NCI-H2107 treated with DMSO at 0.1 percent for 48 hours (cell line): ENCODE measurements around the gene LOXL3.
"Not testable (repeated sequence)": the region's sequence is repeated elsewhere in the genome, so short reads cannot be mapped to it uniquely, and the experiment has no call there.

Experiments used
- DNase-seq: peaks from one replicate; lab custom pipeline; 2025; ENCODE audit not compliant: unreplicated experiment; lab: John Stamatoyannopoulos, UW

The LOXL3 gene

DNA sequence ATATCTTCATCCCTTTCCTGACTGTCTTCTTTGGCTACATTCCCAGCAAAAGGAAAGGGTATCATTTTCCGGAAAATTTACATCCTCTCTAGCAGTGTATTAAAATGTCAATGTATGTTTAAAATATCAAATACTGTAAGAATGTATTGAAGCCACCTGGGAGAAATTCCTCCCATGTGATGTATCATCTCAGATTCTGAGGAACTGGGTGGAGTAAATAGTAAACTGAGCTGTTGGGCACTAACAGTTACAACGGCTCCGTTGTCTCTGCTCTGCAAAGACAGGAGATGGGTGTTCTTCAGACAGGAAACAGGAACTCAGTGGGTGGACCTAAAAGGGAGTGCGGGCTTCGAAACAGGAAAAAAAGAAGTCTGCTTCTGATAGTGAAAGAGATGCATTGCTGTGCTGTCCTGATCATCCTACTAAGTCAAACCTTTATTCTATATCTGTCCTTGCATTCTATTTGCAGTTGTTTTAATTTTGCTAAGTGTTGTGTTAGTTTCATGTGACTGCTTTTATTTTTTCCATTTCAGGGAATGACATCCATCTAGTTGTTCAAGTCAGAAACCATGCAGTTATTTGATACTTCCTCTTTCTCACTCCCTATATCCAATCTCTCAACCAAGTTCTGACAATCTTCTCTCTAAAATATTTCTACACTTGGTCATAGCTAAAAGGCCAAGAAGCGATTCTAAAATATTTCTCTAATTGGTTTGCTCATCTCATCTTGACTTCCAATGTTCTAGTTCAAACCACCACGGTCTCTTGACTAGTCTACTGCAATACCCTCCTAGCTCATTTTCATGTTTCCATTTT lies 20.2 kb upstream of the LOXL3 start:
- no peak for DNase-seq

GRCh38 chr2:74572178-74572925 lies 18.6 kb upstream of the LOXL3 start:
- DNase-seq: no peak

GRCh38 chr2:74571058-74571457 lies 17.3 kb upstream of the LOXL3 start:
- DNase-seq: no peak

GRCh38 chr2:74569686-74570085 lies 15.9 kb upstream of the LOXL3 start:
- no peak for DNase-seq

GRCh38 chr2:74567881-74568280 lies 14.1 kb upstream of the LOXL3 start:
- DNase-seq: no peak

DNA sequence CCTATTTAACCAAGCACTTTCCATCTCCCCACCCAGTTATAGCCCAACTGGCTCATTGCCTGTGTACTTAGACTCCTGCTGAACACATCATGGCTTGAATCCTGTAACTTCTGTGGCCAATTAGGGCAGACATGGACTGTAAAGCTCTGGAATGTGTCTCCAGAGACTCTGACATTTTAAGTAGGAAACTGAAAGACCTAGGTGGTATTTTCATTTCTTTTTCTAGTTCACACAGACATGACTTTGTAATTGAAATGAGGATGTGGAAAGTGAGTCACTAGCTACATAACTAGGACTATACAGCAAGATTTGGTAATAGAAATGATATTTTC lies 13.0 kb upstream of the LOXL3 start:
- no peak for DNase-seq

DNA sequence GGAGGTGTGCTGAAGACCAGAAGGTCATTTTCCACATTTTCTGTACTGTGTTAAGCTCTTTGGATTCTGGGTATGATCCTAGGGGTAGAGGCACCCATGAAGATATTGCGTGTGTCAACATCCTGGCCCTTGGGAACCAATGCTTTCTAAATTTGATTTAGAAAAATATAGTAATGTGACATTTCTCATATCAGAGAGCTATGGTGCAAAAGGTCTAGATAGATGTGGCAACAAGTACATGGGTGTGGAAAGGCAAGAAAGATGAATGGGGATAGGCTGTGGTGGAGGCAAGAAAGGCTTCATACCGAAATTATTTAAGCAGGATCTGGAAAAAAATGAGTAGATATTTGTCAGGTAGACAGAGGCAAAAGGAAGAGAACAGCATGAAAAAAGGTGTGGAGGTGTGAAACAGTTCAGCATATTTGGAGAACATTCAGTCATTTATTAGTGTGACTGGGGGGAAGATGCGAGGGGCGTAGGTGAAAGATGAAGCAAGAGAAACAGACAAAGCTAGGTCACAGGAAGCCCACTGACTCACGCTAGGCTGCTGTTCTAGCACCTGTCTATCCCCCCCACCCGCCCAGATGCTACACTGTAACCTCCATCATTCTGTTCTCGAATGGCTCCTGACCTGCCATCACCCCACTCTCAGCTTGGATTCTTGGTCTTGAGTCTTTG lies 12.5 kb upstream of the LOXL3 start:
- DNase-seq: no peak

GRCh38 chr2:74564222-74564621 lies 10.5 kb upstream of the LOXL3 start:
- DNase-seq: no peak

- DNase-seq: no peak
Measured at GRCh38 chr2:74562126-74562775, 8.5 kb upstream of the LOXL3 start.

DNA sequence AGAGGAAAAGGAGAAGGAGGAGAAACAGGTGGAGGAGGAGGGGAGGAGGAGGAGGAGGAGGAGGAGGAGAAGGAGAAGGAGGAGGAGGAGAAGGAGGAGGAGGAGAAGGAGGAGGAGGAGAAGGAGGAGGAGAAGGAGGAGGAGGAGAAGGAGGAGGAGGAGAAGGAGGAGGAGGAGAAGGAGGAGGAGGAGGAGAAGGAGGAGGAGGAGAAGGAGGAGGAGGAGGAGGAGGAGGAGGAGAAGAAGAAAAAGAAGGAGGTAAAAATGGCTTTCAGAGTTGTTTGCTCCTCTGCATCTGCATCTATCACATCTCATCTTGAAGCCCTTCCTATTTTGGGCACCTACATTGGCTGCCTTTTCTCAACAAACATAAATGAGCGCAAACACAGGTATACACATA lies 7.3 kb upstream of the LOXL3 start:
- not testable (repeated sequence) for DNase-seq

- DNase-seq: no peak
Measured at GRCh38 chr2:74560591-74560990, 6.8 kb upstream of the LOXL3 start.

GRCh38 chr2:74559912-74560311 lies 6.2 kb upstream of the LOXL3 start:
- DNase-seq: no peak

- DNase-seq: no peak
Measured at GRCh38 chr2:74558284-74559230, 4.8 kb upstream of the LOXL3 start.

DNA sequence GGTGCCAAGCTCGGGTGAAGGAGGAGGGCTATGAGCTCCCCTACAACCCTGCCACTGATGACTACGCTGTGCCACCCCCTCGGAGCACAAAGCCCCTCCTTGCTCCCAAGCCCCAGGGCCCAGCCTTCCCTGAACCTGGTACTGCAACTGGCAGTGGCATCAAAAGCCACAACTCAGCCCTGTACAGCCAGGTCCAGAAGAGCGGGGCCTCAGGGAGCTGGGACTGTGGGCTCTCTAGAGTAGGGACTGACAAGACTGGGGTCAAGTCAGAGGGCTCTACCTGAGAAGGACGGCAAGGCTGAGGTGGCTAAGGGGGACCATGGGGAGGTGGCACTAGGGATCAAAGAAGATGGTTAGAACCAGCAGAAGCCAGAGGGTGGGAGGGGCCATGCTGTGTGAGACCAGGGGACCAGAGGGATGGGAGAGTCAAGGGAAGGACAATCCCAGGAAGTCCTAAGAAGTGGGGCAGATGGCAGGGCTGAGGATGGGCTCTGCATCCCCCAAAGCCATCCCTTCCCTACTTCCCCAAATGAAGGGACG lies 3.2 kb upstream of the LOXL3 start:
- no peak for DNase-seq

- no peak for DNase-seq
Measured at GRCh38 chr2:74556159-74556558, 2.4 kb upstream of the LOXL3 start.

GRCh38 chr2:74555610-74556103 lies 1.9 kb upstream of the LOXL3 start:
- DNase-seq: no peak

- DNase-seq: peak; percentile 27
Measured at GRCh38 chr2:74554820-74555531, 1.2 kb upstream of the LOXL3 start.

DNA sequence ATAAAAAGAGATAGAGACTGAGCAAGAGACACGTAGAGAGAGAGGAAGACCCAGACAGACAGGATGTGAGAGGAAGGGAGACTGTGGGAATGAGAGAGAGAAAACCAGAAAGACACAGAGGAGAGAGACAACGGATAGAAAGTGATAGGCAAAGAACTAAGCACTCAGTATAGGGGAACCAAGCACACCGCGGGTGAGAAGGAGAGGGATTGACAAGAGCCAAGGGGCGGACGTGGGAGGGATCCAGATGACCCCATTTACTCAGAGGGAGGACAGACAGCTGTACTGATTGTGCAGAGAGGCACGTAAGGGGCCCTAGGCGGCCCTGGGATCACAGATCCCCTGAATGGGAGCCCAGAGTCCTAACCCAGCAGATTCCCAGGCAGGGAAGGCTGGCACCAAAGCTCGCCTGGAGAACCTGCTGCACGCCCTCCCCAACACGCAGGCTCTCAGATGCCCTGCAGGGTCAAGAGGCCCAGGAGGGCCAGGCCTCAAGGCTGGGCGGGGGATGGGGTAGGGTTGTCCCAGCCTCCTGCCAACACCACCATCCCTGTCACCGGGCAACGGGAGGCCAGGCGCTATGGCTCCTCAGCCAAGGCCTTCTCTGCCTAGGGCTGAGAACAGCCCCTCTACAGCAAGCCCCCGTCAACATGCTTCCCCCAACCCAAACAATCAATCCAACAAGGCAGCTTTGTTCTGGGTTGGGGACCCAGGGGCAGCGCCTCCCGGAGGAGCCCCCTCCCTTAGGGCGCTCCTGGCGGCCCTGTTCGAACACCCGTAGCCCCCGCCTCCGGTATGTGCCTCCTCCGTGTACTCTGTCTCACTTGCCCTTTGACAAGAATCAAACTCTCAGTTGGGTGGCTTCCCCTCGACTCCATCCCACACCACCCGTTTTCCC lies 579 bp downstream of the LOXL3 start:
- DNase-seq: no peak
